Right atrium auricular region (tissue), 2 donors: ENCODE data around the gene AGO4. TPM values are rescaled to one million over a fixed set of nuclear protein-coding genes. Genes with fewer than 3 reads are reported as not detected.

Source experiments
- DNase-seq: peaks from one replicate; pipeline ENCODE4 v3.0.0-alpha.2; 2019; ENCODE audit warnings: low spot score
- H3K27ac ChIP-seq, 2 donors: fragments of 200-600 bp; sonication (generic); 1 replicate in 1 of 2; 2 replicates in 1 of 2; pipeline ENCODE4 v1.5.1; 2016 to 2019
- H3K27me3 ChIP-seq, 2 donors: fragments of 200-600 bp; sonication (generic); one replicate each; pipeline versions ENCODE4 v1.5.1 to v1.6.0; 2017 to 2019
- H3K36me3 ChIP-seq: fragments of 200-600 bp; sonication (generic); one replicate; pipeline ENCODE4 v1.5.1; 2016
- H3K4me1 ChIP-seq, 2 donors: fragments of 200-600 bp; sonication (generic); one replicate each; pipeline versions ENCODE4 v1.5.1 to v1.6.0; 2017 to 2019
- H3K4me3 ChIP-seq, 2 donors: fragments of 200-600 bp; sonication (generic); 1 replicate in 1 of 2; 2 replicates in 1 of 2; pipeline ENCODE4 v1.5.1; 2017 to 2019; ENCODE audit warnings: mild to moderate bottlenecking in 1 of 2, moderate library complexity in 1 of 2
- H3K9me3 ChIP-seq, 2 donors: fragments of 200-600 bp; sonication (generic); one replicate each; pipeline ENCODE4 v1.5.1; 2019
- CTCF ChIP-seq, 2 donors: fragments of 200-600 bp; sonication (generic); IDR thresholded peaks; one replicate each; pipeline ENCODE4 v1.5.1; 2019; ENCODE audit warnings: antibody characterized with exemption in 2 of 2
- total RNA-seq, 2 donors: library from RNA; depleted of rRNA; stranded (reverse); fragments of >200 nt; gene quantifications; one replicate each; pipeline ENCODE4 v1.1.0, GENCODE V29; 2016

AGO4 gene
- total RNA-seq, 2 donors from 2014 or later: 15.7 to 16.4 TPM

- Histone ChIP-seq H3K36me3 (peaks cover 29% of the 10 kb centered on the region), H3K9me3 (no peaks in the 10 kb centered on the region), H3K4me3 (no peak overlapping the region), H3K27ac (peak overlapping the region; percentile 49 to 85), H3K27me3 (no peaks in the 10 kb centered on the region), H3K4me1 (peaks cover 0 to 18% of the 10 kb centered on the region in 2 donors)
- DNase-seq: no peak
- TF ChIP-seq CTCF (IDR thresholded peaks at IDR 0.05): no peak
Measured at GRCh38 chr1:35852241-35852640, 44.4 kb downstream of the AGO4 start.

GRCh38 chr1:35854989-35855700 is 47.3 kb downstream of the AGO4 start:
- no peak for TF ChIP-seq CTCF (IDR thresholded peaks at IDR 0.05)
- no peak for DNase-seq
- Histone ChIP-seq H3K4me3 (no peak overlapping the region), H3K9me3 (no peaks in the 10 kb centered on the region), H3K36me3 (peaks cover 26% of the 10 kb centered on the region), H3K27me3 (no peaks in the 10 kb centered on the region), H3K4me1 (peaks cover 0 to 18% of the 10 kb centered on the region in 2 donors), H3K27ac (no peak overlapping the region)

GRCh38 chr1:35856964-35857363 is 49.1 kb downstream of the AGO4 start:
- Histone ChIP-seq H3K4me3 (no peak overlapping the region), H3K36me3 (peaks cover 23% of the 10 kb centered on the region), H3K4me1 (peaks cover 0 to 5% of the 10 kb centered on the region in 2 donors), H3K27me3 (no peaks in the 10 kb centered on the region), H3K9me3 (no peaks in the 10 kb centered on the region), H3K27ac (no peak overlapping the region)
- no peak for DNase-seq
- no peak for TF ChIP-seq CTCF (IDR thresholded peaks at IDR 0.05)

GRCh38 chr1:35857830-35858229 is 50.0 kb downstream of the AGO4 start:
- no peak for DNase-seq
- TF ChIP-seq CTCF (IDR thresholded peaks at IDR 0.05): peak in 1 of 2 donors; percentile 46
- Histone ChIP-seq H3K9me3 (no peaks in the 10 kb centered on the region), H3K4me1 (no peaks in the 10 kb centered on the region), H3K36me3 (peaks cover 23% of the 10 kb centered on the region), H3K27me3 (no peaks in the 10 kb centered on the region), H3K4me3 (no peak overlapping the region), H3K27ac (no peak overlapping the region)

DNA sequence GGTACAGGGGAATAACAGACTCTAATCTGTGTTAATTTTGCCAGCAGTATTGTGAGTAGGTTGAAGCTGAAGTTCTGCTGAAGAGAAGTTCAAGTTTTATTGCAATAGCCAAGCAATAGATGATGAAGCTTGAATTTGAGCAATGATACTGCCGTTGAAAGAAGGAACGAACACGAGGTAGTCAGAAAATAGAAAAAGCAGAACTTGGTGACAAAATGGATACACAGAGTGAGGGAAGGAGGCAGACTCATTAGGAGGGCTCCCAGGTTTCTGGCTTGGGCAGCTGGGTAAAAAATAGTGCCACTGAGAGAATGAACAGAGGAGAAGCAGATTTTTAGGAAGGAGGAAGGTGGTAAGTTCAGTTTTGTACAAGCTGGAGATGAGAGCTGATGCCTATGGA is 52.9 kb downstream of the AGO4 start:
- no peaks in the 10 kb centered on the region for H3K9me3 ChIP-seq
- peaks cover 11% of the 10 kb centered on the region for H3K36me3 ChIP-seq
- no peak overlapping the region for H3K4me3 ChIP-seq
- H3K4me1 ChIP-seq: peaks cover 0 to 11% of the 10 kb centered on the region in 2 donors
- no peak for TF ChIP-seq CTCF (IDR thresholded peaks at IDR 0.05)
- H3K27ac ChIP-seq: no peak overlapping the region
- no peaks in the 10 kb centered on the region for H3K27me3 ChIP-seq
- DNase-seq: no peak

DNA sequence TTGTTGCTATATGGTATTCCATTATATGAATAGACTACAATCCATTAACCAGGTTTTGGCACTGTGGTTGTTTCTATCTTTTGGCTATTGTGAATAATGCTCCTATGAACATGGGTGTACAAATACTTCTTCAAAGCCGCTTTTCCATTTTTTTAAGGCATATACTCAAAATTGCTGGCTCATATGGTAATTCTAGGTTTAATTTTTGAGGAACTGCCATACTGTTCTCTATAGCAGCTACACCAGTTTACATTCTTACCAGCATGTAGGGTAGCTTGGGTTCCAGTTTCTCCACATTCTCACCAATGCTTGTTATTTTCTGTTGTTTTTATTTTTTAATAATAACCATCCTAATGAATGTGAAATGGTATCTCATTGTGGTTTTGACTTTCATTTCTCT is 55.3 kb downstream of the AGO4 start:
- H3K4me3 ChIP-seq: no peak overlapping the region
- peaks cover 0 to 11% of the 10 kb centered on the region in 2 donors for H3K4me1 ChIP-seq
- H3K9me3 ChIP-seq: no peaks in the 10 kb centered on the region
- no peak for DNase-seq
- TF ChIP-seq CTCF (IDR thresholded peaks at IDR 0.05): no peak
- no peaks in the 10 kb centered on the region for H3K27me3 ChIP-seq
- H3K27ac ChIP-seq: no peak overlapping the region
- no peaks in the 10 kb centered on the region for H3K36me3 ChIP-seq
